Endodermal cell (in vitro differentiated cells): ENCODE results near the gene GAA. TPM values are rescaled to one million over a fixed set of nuclear protein-coding genes. Genes with fewer than 3 reads are reported as not detected.

ENCODE experiments used
- DNase-seq: peaks from one replicate; pipeline ENCODE4 v3.0.0-alpha.2; 2017
- H3K27ac ChIP-seq: 2 replicates; pipeline ENCODE4 v1.5.1; 2013; ENCODE audit warnings: mild to moderate bottlenecking, low read depth, low read length, moderate library complexity
- H3K27me3 ChIP-seq: 2 replicates; pipeline ENCODE4 v1.6.1; 2013; ENCODE audit warnings: mild to moderate bottlenecking, low read length, moderate library complexity; ENCODE audit not compliant: insufficient read depth, control insufficient read depth, poor library complexity, severe bottlenecking
- H3K36me3 ChIP-seq: 2 replicates; pipeline ENCODE4 v1.7.0; 2013; ENCODE audit warnings: mild to moderate bottlenecking, low read length, moderate library complexity; ENCODE audit not compliant: control insufficient read depth, insufficient read depth
- H3K4me1 ChIP-seq: one replicate; pipeline ENCODE4 v1.7.0; 2013; ENCODE audit warnings: low read length; ENCODE audit not compliant: control insufficient read depth, insufficient read depth
- H3K4me3 ChIP-seq: 2 replicates; pipeline ENCODE4 v1.5.1; 2013; ENCODE audit warnings: mild to moderate bottlenecking, low read length, moderate library complexity
- H3K9ac ChIP-seq: 2 replicates; pipeline ENCODE4 v1.6.1; 2013; ENCODE audit warnings: mild to moderate bottlenecking, low read length, moderate library complexity; ENCODE audit not compliant: poor library complexity, severe bottlenecking; ENCODE audit errors: extremely low read depth
- H3K9me3 ChIP-seq: 2 replicates; pipeline ENCODE4 v1.6.1; 2013; ENCODE audit warnings: mild to moderate bottlenecking, low read length, moderate library complexity; ENCODE audit not compliant: control insufficient read depth
- H3K27ac Mint-ChIP-seq: 2 replicates; pipeline ENCODE4 v1.8.0; 2020; ENCODE audit warnings: mixed read lengths
- H3K27me3 Mint-ChIP-seq: 2 replicates; pipeline ENCODE4 v1.8.0; 2021; ENCODE audit warnings: mild to moderate bottlenecking, mixed read lengths; ENCODE audit not compliant: insufficient read depth
- H3K36me3 Mint-ChIP-seq: 2 replicates; pipeline ENCODE4 v1.8.0; 2020; ENCODE audit warnings: low read depth, mixed read lengths
- H3K4me1 Mint-ChIP-seq: 2 replicates; pipeline ENCODE4 v1.8.0; 2020; ENCODE audit warnings: mixed read lengths
- H3K4me3 Mint-ChIP-seq: 2 replicates; pipeline ENCODE4 v1.8.0; 2020; ENCODE audit warnings: mild to moderate bottlenecking, moderate library complexity, mixed read lengths
- H3K9me3 Mint-ChIP-seq: 2 replicates; pipeline ENCODE4 v1.8.0; 2020; ENCODE audit warnings: mild to moderate bottlenecking, mixed read lengths
- CTCF ChIP-seq: fragments of 200-600 bp; sonication (generic); conservative IDR thresholded peaks from 2 replicates; pipeline ENCODE4 v1.5.0; 2021; ENCODE audit warnings: antibody characterized with exemption, mild to moderate bottlenecking
- WGBS, 2 experiments: methylation state at CpG; one replicate each; pipeline versions ENCODE4 v1.1.5 to v1.1.7; 2013; ENCODE audit warnings: missing lambda C conversion rate in 2 of 2, mixed read lengths in 1 of 2; ENCODE audit not compliant: insufficient coverage in 1 of 2, insufficient read length in 1 of 2; 5-methylcytosine and 5-hydroxymethylcytosine counted together
- total RNA-seq, 2 donors: library from RNA; stranded (reverse); fragmentation: NEBNext Ultra II Directional in 1 of 2; extraction: Animal tissue kit (Norgen Biotek cat#: 25700) in 1 of 2; gene quantifications; 2 replicates in 1 of 2; 3 replicates in 1 of 2; pipeline ENCODE4 v1.2.1, GENCODE V29; 2021

GAA gene
- total RNA-seq, 2 donors from 2014 or later: 46.4 to 72.3 TPM

- no peaks in the 10 kb centered on the region for H3K27me3 ChIP-seq
- H3K4me1 ChIP-seq: no peaks in the 10 kb centered on the region
- H3K9me3 ChIP-seq: no peaks in the 10 kb centered on the region
- H3K27ac Mint-ChIP-seq: no peak overlapping the region
- H3K4me3 Mint-ChIP-seq: no peak overlapping the region
- TF ChIP-seq CTCF: no peak
- no peak overlapping the region for H3K4me3 ChIP-seq
- H3K27ac ChIP-seq: no peak overlapping the region
- WGBS, 2 experiments: 80 to 90% methylated on average over 9 to 10 of the region's 10 CpGs
- H3K4me1 Mint-ChIP-seq: peaks cover 13% of the 10 kb centered on the region
- H3K27me3 Mint-ChIP-seq: no peaks in the 10 kb centered on the region
- no peak for DNase-seq
- no peaks in the 10 kb centered on the region for H3K9me3 Mint-ChIP-seq
- H3K9ac ChIP-seq: no peak overlapping the region
- H3K36me3 Mint-ChIP-seq: no peaks in the 10 kb centered on the region
- no peaks in the 10 kb centered on the region for H3K36me3 ChIP-seq
These were observed 4.8 kb downstream of the GAA start for GRCh38 chr17:80106176-80106575.

DNA sequence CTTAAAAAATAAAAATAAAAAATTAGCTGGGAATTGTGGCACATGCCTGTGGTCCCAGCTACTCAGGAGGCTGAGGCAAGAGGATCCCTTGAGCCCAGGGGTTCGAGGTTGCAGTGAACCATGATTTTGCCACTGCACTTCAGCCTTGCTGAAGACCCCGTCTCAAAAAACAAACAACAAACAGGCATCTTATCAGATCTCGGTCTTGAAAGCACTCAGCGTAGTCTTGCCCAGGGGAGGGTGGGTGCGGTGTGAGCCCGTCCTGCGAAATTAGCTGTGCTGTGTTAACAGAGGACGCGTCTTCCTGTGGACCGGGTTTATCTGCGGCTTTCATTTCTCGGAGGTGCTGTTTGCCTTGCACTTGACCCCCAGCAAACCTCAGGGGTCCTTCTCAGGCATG, 5.4 kb downstream of the GAA start:
- Histone ChIP-seq H3K9ac (no peak overlapping the region), H3K4me1 (no peaks in the 10 kb centered on the region), H3K36me3 (no peaks in the 10 kb centered on the region), H3K27me3 (no peaks in the 10 kb centered on the region), H3K9me3 (no peaks in the 10 kb centered on the region), H3K4me3 (no peak overlapping the region), H3K27ac (no peak overlapping the region)
- WGBS, 2 experiments: 84 to 88% methylated on average over 7 to 12 of the region's 12 CpGs
- no peak overlapping the region for H3K4me3 Mint-ChIP-seq
- H3K27ac Mint-ChIP-seq: no peak overlapping the region
- no peaks in the 10 kb centered on the region for H3K36me3 Mint-ChIP-seq
- DNase-seq: no peak
- no peaks in the 10 kb centered on the region for H3K27me3 Mint-ChIP-seq
- peaks cover 13% of the 10 kb centered on the region for H3K4me1 Mint-ChIP-seq
- no peaks in the 10 kb centered on the region for H3K9me3 Mint-ChIP-seq
- TF ChIP-seq CTCF: no peak

DNA sequence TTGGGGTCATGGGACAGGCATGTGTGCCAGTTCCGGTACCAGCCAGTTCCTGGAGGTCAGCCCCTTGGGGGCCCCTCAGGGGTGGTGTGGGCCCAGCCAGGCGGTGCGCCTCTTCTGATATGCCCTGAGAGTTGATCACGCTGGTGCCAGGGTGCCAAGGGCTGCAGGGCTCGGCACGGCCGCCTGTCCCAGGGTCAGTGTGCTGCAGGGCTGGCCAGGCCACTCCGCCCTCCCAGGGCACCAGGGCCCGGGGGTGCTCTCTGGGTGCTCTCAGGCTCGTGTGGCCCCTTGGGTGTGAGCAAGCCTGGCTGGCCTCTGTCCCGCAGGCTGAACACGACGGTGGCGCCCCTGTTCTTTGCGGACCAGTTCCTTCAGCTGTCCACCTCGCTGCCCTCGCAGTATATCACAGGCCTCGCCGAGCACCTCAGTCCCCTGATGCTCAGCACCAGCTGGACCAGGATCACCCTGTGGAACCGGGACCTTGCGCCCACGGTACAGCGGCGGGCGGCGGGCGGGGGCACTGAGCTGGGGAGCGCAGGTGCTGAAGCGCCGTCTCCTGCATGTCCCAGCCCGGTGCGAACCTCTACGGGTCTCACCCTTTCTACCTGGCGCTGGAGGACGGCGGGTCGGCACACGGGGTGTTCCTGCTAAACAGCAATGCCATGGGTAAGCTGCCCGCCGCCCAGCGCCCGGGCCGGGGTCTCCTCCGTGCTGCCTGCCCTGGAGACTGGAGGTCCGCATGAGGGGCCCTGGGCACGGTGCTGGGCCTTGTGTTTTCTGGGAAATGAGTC, 6.0 kb downstream of the GAA start:
- peaks cover 7% of the 10 kb centered on the region for H3K4me1 Mint-ChIP-seq
- no peak overlapping the region for H3K4me3 ChIP-seq
- H3K9ac ChIP-seq: no peak overlapping the region
- no peak overlapping the region for H3K4me3 Mint-ChIP-seq
- H3K9me3 Mint-ChIP-seq: no peaks in the 10 kb centered on the region
- no peak overlapping the region for H3K27ac Mint-ChIP-seq
- no peaks in the 10 kb centered on the region for H3K27me3 Mint-ChIP-seq
- H3K27me3 ChIP-seq: no peaks in the 10 kb centered on the region
- no peak for DNase-seq
- no peak for TF ChIP-seq CTCF
- H3K9me3 ChIP-seq: no peaks in the 10 kb centered on the region
- H3K4me1 ChIP-seq: no peaks in the 10 kb centered on the region
- H3K36me3 ChIP-seq: no peaks in the 10 kb centered on the region
- H3K36me3 Mint-ChIP-seq: no peaks in the 10 kb centered on the region
- no peak overlapping the region for H3K27ac ChIP-seq
- WGBS, 2 experiments: 91 to 92% methylated on average over 37 to 46 of the region's 46 CpGs
